HG03135 (cell line): ENCODE data around the gene TMEM233.

Source experiments
- ATAC-seq: cut with Tn5 transposase; IDR thresholded peaks from one replicate; pipeline ENCODE4 v1.9.1; 2021; ENCODE audit warnings: mild to moderate bottlenecking, moderate library complexity; ENCODE audit not compliant: unreplicated experiment

TMEM233 gene

DNA sequence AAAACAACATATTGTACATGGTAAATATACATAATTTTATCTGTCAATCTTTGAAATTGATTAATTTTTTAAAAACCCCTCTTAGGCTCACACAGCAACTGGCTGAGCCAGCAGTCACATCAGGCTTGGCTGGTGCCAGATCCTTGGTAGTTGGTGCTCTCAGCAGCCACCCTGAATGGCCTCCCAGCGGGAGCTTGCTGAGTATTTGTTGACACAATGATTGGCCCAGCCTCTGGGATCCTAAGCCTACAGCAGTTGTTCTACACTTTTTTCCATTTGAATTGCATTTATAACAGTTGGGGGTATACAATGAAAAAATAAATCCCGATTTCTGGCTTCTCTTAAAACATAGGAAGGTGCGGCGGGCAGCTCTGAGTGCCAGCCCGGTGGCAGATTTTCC is 85.5 kb downstream of the TMEM233 start:
- ATAC-seq = no peak

DNA sequence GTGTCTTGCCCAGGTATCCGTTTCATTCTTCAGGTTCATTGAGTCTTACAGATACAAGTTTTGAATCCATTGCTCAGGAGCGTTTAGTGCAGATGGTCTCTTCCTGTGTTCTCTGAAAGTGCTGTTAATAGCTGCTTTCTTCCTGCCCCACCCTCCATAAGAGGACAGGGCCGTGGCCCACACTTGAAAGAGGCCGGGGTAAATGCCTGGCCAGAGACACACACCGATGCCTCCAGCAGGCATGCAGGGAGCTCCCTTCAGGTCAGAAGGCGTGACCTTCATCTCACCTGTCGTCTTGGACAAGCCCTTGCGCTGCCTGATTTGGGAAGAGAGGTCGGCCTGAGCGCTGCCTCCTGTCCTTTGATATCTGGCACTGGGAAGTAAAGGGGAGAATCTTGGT is 85.9 kb downstream of the TMEM233 start:
- ATAC-seq = no peak

- ATAC-seq = no peak
Observed at GRCh38 chr12:119681111-119681510, 87.5 kb downstream of the TMEM233 start.

- ATAC-seq = no peak
Observed at GRCh38 chr12:119681728-119682638, 88.4 kb downstream of the TMEM233 start.

- ATAC-seq = no peak
Observed at GRCh38 chr12:119682639-119683252, 89.2 kb downstream of the TMEM233 start.

- ATAC-seq = no peak
Observed at GRCh38 chr12:119683413-119683812, 89.8 kb downstream of the TMEM233 start.

DNA sequence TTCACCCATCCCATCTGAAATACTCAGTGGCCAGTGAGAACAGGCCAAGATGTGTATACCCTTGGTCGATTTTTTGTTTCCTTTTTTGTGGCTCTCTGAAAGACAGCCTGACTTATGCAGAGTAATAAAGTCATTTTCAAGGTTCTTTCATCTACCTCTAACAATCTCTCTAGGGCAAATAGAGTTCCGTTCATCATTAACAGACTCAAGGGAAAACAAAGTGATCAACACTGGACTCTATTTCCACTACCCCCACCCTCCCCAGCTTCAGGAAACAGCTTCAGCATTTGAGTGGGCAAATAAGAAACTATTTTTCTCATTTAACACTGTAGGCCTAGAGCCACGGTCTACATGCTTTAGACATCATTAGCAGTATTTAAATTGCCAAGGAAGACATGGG is 90.2 kb downstream of the TMEM233 start:
- no peak for ATAC-seq

DNA sequence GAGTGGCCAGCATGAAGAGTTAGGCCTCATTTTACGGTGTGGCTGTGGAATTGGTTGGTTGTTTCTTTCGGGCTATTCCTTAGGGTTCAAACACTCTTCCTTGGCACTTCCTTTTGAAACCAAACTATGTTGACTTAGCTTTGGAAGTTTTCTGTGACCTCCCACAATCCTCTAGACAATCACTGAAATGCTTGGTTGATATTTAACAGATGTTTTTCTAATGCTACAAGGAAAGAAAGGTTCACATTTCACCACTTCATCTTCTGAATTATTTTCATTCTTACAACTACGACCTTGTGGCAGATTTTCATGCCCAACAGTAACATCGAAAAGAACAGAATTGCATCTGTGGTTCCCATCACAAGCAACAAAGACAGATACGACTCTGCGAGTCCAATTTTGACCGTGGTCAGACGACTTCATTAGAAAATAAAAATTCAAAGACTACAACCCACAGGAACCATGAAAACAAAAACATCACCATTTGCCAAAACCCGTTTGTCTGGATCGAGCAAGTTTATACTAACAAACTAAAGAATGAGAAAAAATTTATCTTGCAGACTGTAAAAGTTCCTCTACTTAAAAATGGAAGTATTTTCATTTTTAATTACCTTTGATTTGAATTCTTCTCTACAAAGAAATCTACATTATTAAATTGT is 91.3 kb downstream of the TMEM233 start:
- ATAC-seq = no peak

DNA sequence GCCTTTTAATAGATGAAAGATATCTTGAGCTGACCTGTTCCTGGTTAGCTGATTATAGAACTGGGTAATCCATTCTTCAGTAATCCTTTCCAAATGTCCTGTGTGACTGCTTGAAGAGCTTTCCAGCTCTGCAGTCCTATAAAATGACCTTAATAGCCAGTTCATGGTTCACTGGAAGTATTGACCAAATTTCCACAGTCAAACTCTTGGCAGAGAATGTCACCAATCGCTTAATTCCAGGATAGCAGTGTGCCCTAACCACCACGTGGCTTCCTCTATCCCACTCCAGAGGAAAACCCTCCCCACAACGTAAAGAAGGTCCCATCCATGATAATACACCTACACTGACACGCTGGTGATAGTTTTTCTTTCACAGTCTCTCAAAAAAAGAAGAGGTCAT is 91.8 kb downstream of the TMEM233 start:
- no peak for ATAC-seq

GRCh38 chr12:119686355-119686754 is 92.8 kb downstream of the TMEM233 start:
- ATAC-seq = no peak

- no peak for ATAC-seq
Observed at GRCh38 chr12:119686776-119687175, 93.2 kb downstream of the TMEM233 start.

GRCh38 chr12:119687406-119687805 is 93.8 kb downstream of the TMEM233 start:
- no peak for ATAC-seq

GRCh38 chr12:119687879-119688278 is 94.3 kb downstream of the TMEM233 start:
- ATAC-seq = no peak

- no peak for ATAC-seq
Observed at GRCh38 chr12:119689935-119690500, 96.4 kb downstream of the TMEM233 start.

DNA sequence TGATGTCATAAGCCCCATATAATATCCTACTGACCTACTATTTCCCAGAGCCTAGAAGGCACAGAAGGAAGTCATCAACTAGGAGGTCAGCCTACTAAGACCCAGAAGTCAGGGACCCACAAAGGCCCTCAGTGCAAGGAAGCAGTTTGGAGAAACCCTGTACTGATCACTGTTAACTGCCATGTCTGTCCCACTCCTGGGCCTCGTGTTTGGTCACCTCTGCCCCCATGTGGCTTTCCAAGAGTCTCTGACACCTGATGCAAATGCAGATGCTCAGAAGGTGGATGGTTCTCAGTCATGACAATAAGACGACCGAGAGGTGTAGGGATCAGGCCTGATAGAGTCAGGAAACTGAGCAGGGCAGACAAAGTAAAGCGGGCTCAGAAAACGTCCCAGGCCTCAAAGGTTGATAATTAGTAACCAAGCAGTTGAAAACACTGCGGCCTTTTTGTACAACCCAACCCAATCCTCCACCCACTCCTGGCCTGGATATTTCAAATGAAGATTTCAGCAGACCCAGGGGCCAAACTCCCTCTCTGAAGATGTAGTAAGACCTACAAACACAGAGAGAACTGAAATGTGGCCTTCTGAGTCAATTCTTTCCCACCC is 97.7 kb downstream of the TMEM233 start:
- no peak for ATAC-seq

- ATAC-seq = no peak
Observed at GRCh38 chr12:119692410-119692809, 98.8 kb downstream of the TMEM233 start.
